22Rv1 (cell line): ENCODE results near the gene CDK14.

Source experiments
- H3K27ac ChIP-seq: fragments of 450-650 bp; 2 replicates; pipeline ENCODE4 v1.5.1; 2017
- CTCF ChIP-seq: fragments of 450-650 bp; IDR thresholded peaks from 2 replicates; pipeline ENCODE4 v1.5.1; 2017; ENCODE audit warnings: mild to moderate bottlenecking
- ZFX ChIP-seq: fragments of 450-650 bp; IDR thresholded peaks from 2 replicates; pipeline ENCODE4 v1.6.1; 2017; ENCODE audit warnings: antibody characterized with exemption, borderline replicate concordance

Gene CDK14

GRCh38 chr7:91069146-91069545, 473.0 kb downstream of the CDK14 start:
- TF ChIP-seq CTCF (no peak), ZFX (no peak)
- H3K27ac ChIP-seq = no peak overlapping the region

GRCh38 chr7:91079487-91079886, 483.4 kb downstream of the CDK14 start:
- TF ChIP-seq CTCF = no peak
- no peak for TF ChIP-seq ZFX
- H3K27ac ChIP-seq = no peak overlapping the region

GRCh38 chr7:91080351-91080750, 484.2 kb downstream of the CDK14 start:
- no peak overlapping the region for H3K27ac ChIP-seq
- TF ChIP-seq CTCF (no peak), ZFX (no peak)

GRCh38 chr7:91082038-91082437, 485.9 kb downstream of the CDK14 start:
- H3K27ac ChIP-seq = no peak overlapping the region
- no peak for TF ChIP-seq ZFX
- TF ChIP-seq CTCF = no peak

GRCh38 chr7:91082852-91083495, 486.9 kb downstream of the CDK14 start:
- H3K27ac ChIP-seq = no peak overlapping the region
- peak; percentile 86 for TF ChIP-seq CTCF
- TF ChIP-seq ZFX = no peak

DNA sequence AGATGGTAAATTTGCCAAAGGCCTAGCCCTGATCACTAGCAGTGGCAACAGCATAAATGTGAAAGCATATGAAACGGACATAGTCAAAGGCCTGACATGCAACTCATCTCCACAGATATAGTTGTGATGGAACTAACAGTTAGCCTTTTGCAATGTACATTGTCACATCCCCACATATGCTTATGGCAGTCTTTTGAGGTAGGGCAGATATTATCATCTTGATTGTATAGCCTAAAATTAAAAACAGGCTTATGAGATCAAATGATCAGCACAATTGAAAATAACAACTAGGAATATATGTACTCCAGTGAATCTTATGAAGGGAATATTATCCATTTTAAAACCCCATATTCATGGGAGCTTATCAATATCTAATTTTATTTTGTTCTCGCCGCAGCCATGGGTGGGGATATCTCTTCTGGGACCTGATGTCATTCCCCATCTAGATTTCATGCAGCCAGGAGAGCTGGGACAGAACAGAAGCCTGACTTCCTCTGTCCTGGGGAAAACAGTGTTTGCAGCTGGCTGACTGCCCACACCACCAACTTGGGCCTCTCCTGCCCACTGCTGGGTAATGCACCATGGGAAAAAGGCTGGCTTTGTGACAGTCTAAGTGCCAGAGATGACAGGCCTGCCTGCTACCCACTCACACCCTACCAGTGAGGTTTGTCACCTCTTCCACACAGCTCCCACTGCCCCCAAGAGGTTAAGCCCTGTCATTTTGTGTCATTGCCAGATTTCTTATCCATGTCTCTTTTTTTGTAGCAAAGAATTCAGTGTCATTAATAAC, 487.9 kb downstream of the CDK14 start:
- no peak for TF ChIP-seq CTCF
- TF ChIP-seq ZFX = no peak
- H3K27ac ChIP-seq = no peak overlapping the region

- TF ChIP-seq ZFX (no peak), CTCF (no peak)
- no peak overlapping the region for H3K27ac ChIP-seq
Observed at GRCh38 chr7:91085175-91085574, 489.1 kb downstream of the CDK14 start.
